Measurements from ENCODE around the gene CFAP77.
"Not testable (repeated sequence)": the region's sequence is repeated elsewhere in the genome, so short reads cannot be mapped to it uniquely, and the experiment has no call there.

The CFAP77 gene

DNA sequence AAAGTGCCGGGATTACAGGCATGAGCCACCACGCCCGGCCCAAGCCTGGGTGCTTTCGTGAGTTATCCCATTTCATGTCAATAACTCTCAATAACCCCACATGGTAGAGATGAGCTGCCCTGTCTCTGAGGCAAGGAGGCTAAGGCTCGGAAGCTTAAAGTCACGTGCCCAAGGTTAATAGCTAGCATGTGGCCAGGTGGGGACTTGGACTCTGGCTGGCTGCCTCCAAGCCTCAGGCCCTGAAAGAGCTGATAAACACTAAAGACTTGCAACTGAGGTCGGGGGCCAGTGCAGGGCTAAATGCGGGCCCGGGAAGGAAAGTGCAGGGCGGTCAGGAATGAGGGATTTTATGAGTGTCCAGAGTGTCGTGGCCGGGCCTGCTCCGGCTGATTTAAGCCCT lies 141.5 kb downstream of the CFAP77 start:
- DNase-seq: no peak

- DNase-seq: no peak
These were observed 142.0 kb downstream of the CFAP77 start for GRCh38 chr9:132552041-132552440.

GRCh38 chr9:132554755-132555154 lies 144.7 kb downstream of the CFAP77 start:
- DNase-seq: no peak

DNA sequence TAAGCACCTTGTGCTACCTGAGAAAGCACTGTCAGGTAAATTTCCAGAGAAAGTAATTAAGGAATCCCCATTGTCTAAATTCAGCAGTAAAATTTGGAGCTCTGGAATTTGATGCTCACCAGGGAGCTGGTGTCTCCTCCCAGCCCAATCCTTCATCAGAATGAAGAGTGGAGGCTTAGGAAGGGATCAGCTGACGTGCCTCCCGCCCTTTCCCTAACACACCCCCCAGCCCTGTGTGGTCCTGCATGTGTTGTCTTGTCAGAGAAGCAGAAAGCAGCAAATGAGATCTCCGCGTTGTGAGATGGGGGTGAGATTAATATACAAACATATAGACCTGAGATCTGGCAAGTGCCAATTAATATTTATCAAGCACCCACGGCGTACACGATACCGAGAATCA lies 145.5 kb downstream of the CFAP77 start:
- no peak for DNase-seq

GRCh38 chr9:132556235-132556634 lies 146.2 kb downstream of the CFAP77 start:
- DNase-seq: no peak

- no peak for DNase-seq
These were observed 146.7 kb downstream of the CFAP77 start for GRCh38 chr9:132556714-132557113.

- no peak for DNase-seq
These were observed 147.1 kb downstream of the CFAP77 start for GRCh38 chr9:132557159-132557558.

- DNase-seq: no peak
These were observed 149.7 kb downstream of the CFAP77 start for GRCh38 chr9:132559711-132560110.

DNA sequence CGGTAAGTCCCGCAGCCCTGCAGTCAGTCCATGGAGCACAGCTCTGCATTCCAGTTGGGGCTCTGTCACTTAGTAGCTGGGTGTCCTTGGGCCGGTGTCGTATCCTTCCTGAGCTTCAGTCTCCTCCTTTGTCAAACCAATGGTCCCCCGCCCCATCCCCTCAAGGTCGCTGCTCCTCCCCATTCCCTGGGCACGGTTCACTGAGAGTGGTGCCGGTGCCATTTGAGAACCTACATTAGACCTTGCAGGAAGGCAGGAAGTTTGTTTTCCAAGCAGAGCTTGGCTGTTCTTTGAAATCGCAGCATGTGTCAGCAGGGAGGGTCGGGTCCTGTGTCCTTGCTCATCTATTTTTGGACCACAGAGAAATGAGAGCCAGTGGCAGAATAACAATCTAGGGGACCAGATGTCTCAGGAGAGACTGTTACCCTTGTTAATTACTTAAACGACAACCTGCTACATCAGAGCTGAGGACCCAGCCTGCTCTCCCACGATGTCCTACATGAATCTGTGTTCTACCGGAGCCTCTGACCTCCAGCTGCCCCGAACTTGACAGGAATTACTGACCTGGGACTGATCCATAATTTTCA lies 150.7 kb downstream of the CFAP77 start:
- DNase-seq: no peak

GRCh38 chr9:132562306-132562573 lies 152.2 kb downstream of the CFAP77 start:
- no peak for DNase-seq

DNA sequence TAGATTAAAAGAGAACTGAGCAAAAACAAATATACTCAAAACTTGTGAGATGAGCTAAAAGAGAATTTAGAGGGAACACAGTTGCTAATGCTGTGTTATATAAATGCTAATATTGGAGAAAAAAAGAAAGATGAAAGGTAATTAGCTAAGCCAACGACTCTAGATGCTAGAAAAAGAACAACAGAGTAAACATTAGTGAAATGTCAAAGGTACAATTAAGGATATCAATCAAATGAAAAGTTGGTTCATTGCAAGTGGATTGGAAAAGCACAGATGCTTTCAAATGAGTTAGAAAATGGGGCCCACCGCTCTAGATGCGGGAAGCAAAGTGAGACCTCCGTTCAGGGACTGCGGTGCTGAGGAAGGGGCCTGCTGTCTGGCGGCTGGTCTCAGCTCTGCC lies 154.5 kb downstream of the CFAP77 start:
- no peak for DNase-seq

GRCh38 chr9:132568787-132569186 lies 158.8 kb downstream of the CFAP77 start:
- not testable (repeated sequence) for DNase-seq

- no peak for DNase-seq
These were observed 162.0 kb downstream of the CFAP77 start for GRCh38 chr9:132571806-132572600.

GRCh38 chr9:132572921-132573320 lies 162.9 kb downstream of the CFAP77 start:
- DNase-seq: no peak

DNA sequence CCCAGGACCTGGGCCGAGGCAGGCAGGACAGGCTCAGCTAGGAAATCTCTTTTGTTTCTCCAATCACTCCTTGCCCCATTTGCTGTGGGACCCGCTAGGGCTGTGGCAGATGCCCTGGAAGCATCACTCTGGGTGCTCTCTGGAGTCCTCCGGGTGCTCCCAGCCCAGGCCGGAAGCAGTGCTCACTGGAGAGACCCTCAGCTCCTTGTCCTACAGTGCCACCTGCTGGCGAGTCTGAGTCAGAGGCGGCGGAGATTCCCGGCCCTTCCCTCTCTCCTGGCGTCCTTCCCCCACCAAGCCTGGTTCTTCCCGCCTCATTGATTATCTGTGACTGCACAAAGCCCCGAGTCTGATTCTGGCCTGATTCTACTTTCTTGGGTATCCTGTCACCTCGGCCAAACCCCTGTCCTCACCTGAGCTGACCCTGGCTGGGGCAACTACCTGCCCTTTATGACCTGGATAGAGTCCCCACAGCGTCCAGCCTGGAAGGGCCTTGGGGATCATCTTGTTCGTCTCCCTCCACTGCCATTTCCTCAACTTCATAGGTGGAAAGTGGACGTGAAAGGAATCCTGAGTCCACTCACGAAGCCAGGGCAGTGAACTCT lies 165.1 kb downstream of the CFAP77 start:
- peak; percentile 23 for DNase-seq

DNA sequence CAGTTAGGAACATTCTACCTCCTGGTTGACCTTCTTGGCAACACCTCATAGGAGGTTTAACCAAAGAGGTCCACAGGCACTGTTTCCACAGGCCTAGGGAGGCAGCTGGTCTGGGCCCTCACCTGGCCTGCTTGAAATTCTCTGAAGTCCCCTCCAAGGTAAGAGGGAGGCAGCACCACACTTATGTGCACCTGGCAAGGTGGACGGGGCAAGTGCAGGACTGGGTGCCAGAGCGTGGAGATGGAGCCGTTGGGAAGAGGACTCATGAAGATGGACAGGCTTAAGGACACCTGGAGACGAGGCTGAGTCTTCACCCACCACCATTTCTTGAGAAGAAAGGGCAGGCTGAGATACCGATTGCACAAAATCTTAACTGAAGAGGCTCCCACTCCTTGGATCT lies 165.8 kb downstream of the CFAP77 start:
- DNase-seq: no peak

DNA sequence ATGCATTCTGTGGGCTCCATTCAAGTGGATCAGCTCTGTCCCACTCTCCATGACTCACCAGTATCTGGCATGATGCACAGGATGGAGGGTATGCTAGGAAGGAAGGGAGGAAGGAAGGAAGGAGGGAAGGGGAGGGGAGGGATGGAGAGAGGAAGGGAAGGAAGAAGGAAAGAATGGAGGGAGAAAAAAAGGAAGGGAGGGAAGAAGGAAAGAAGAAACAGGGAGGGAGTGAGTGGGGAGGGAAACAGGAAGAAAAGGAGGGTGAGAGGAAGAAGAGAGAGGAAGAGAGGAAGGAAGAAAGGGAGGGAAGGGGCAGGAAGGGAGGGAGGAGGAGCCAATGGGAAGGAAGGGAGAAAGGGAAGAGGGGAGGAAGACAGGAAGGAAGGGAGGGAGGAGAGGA lies 167.1 kb downstream of the CFAP77 start:
- no peak for DNase-seq

GRCh38 chr9:132578367-132578932 lies 168.4 kb downstream of the CFAP77 start:
- DNase-seq: no peak

DNA sequence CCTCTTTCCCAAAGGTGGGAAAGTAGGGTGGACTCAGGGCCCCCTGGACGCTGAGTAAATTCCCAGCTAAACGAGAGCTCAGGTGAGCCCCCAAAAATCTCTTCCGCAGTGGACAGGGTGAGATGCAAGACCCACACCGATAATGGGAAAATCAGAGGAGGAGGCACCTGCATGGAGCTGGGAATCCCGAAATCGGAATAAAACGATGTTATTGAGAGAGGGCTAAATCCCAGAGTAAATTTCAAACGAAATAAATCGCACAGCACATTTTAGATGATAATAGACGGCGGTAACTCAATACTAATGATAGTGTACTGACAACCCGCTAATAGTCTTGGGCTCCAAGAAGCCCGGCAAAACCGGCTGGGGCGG lies 169.4 kb downstream of the CFAP77 start:
- no peak for DNase-seq

GRCh38 chr9:132582276-132582785 lies 172.3 kb downstream of the CFAP77 start, which contains the start of gene BARHL1:
BARHL1 (plus strand) TSS chr9:132582606; CDS start chr9:132582798, 192 bp downstream.
- DNase-seq: no peak

DNA sequence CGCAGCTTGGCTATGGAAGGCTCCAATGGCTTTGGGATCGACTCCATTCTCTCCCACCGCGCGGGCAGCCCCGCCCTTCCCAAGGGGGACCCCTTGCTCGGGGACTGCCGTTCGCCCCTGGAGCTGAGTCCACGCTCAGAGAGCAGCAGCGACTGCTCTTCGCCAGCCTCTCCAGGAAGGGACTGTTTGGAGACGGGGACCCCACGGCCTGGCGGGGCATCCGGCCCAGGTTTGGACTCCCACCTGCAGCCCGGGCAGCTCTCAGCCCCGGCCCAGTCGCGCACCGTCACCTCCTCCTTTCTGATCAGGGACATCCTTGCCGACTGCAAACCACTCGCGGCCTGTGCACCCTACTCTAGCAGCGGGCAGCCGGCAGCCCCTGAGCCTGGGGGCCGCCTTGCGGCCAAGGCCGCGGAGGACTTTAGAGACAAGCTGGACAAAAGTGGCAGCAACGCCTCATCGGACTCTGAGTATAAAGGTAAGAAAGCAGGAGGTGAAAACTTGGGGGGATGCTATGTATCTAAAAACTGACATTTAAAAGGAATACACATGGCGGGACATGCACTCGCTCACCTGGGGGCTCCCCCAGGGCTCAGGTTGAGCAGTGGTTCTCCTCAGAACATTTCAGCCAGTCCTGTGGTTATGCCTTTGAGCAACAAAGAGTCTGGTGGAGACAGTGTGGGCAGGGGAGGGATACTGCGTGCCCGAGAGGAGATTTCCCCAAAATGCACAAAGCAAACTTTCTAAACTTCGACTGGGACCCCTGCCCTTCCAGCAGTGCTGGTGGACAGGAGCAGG lies 173.0 kb downstream of the CFAP77 start:
- DNase-seq: no peak

- DNase-seq: no peak
These were observed 173.7 kb downstream of the CFAP77 start for GRCh38 chr9:132583584-132584304.
